ENCODE data around the gene PTMA. TPM values are rescaled to one million over a fixed set of nuclear protein-coding genes. Genes with fewer than 3 reads are reported as not detected.

Gene PTMA
- total RNA-seq, 1 experiment from 2014 or later = 1,625 TPM

DNA sequence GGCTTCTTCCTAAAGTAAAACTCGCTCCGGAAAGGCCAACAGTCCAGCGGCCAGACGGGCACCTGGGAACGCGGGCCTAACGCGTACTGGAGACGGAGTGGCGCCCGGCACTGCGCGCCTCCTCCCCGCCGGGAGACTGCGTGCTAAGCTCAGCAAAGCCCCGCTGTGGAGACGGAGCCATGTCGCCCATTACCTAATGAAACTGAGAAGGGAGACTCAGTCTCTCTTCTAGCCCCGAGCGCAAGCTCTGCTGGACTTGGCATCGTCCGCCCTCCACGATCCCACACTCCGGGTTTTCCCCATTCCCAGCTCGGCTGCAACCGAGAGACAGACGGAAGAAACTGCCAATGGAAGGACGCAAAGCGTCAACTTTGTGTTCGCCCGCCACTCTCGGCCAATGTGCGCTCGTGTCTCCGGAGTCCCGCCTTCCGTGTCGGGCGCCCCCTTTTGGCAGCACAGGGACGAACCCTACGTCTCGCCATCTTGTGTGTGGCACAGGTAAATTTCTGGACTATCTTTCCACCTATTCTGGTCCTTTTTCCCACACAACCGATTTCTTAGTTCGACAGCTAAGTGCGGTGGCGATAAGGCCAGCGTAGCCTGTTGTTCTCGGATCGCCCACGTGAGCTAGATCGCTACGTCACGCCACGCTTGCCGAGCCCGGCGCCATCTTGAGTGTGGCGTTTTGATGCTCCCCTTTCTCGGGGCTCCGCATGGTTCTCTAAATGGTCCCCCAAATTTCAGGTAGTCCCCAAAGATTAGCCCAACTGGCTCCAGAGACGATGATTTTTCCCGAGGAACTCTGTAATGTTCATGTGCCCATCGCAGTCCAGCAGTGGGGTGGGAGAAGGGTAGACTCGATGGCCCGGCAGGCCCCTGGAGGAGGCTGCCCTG is 1.3 kb upstream of the PTMA start:
- intact Hi-C loops (cut with micrococcal nuclease) = loop anchor here (1.0 kb wide), 1 partner anchor 45 kb away; no protein-coding TSS in a partner anchor
- POLR2A ChIA-PET (ENCODE audit: unreplicated experiment) = no interaction called here

GRCh38 chr2:231707625-231707926 is 749 bp upstream of the PTMA start:
- H3K27me3 ChIP-seq (ENCODE audit: low read length) = no peaks in the 10 kb centered on the region
- no peak for DNase-seq
- CTCF ChIA-PET = no interaction called here
- peaks cover 31% of the 10 kb centered on the region for H3K36me3 ChIP-seq (ENCODE audit: low read depth, low read length)
- POLR2A ChIA-PET (ENCODE audit: unreplicated experiment) = no interaction called here
- H3F3A ChIP-seq (ENCODE audit: low read length, unreplicated experiment) = peaks cover 15% of the 10 kb centered on the region
- BruUV-seq (replicated peaks) = no TSS peak
- H3K9me3 ChIP-seq (ENCODE audit: low read length) = no peaks in the 10 kb centered on the region
- H3K4me3 ChIP-seq (ENCODE audit: low read length) = peak overlapping the region; percentile 84
- H3K9ac ChIP-seq (ENCODE audit: low read length) = peak overlapping the region; percentile 97
- H3K4me1 ChIP-seq (ENCODE audit: insufficient read depth, low read length) = peaks cover 24% of the 10 kb centered on the region
- peak overlapping the region; percentile 92 for H3K27ac ChIP-seq (ENCODE audit: low read length)
- no peaks in the 10 kb centered on the region for H3K9me2 ChIP-seq (replicated peaks; ENCODE audit: low read length)
- H2AFZ ChIP-seq (ENCODE audit: low read length) = peak overlapping the region; percentile 87
- ATAC-seq = peak; percentile 3; the same call in 1 of the 2 replicates
- peak overlapping the region; percentile 90 for H3K4me2 ChIP-seq (ENCODE audit: low read length)
- H3K79me2 ChIP-seq (ENCODE audit: low read length) = peaks cover 62% of the 10 kb centered on the region
- TF ChIP-seq, protein P1, sequence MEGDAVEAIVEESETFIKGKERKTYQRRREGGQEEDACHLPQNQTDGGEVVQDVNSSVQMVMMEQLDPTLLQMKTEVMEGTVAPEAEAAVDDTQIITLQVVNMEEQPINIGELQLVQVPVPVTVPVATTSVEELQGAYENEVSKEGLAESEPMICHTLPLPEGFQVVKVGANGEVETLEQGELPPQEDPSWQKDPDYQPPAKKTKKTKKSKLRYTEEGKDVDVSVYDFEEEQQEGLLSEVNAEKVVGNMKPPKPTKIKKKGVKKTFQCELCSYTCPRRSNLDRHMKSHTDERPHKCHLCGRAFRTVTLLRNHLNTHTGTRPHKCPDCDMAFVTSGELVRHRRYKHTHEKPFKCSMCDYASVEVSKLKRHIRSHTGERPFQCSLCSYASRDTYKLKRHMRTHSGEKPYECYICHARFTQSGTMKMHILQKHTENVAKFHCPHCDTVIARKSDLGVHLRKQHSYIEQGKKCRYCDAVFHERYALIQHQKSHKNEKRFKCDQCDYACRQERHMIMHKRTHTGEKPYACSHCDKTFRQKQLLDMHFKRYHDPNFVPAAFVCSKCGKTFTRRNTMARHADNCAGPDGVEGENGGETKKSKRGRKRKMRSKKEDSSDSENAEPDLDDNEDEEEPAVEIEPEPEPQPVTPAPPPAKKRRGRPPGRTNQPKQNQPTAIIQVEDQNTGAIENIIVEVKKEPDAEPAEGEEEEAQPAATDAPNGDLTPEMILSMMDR (conservative IDR thresholded peaks at IDR 0.05; ENCODE audit: low read depth, low read length) = no peak
- no peak for TF ChIP-seq EZH2phosphoT487 (IDR thresholded peaks at IDR 0.05; ENCODE audit: borderline replicate concordance, low read length)
- TF ChIP-seq EZH2 (IDR thresholded peaks at IDR 0.05; ENCODE audit: low read length, unreplicated experiment) = no peak
- intact Hi-C loops (cut with micrococcal nuclease) = loop anchor here (1.0 kb wide), 1 partner anchor 45 kb away; no protein-coding TSS in a partner anchor
- H4K20me1 ChIP-seq (ENCODE audit: low read length) = peaks cover 38% of the 10 kb centered on the region

More for the DNA sequence above, 1.3 kb upstream of the PTMA start:
- no peaks in the 10 kb centered on the region for H3K27me3 ChIP-seq (ENCODE audit: low read length)
- H2AFZ ChIP-seq (ENCODE audit: low read length) = peak overlapping the region; percentile 87
- peaks cover 56% of the 10 kb centered on the region for H3K79me2 ChIP-seq (ENCODE audit: low read length)
- peaks cover 10% of the 10 kb centered on the region for H3F3A ChIP-seq (ENCODE audit: low read length, unreplicated experiment)
- peak overlapping the region; percentile 97 for H3K9ac ChIP-seq (ENCODE audit: low read length)
- peak; percentile 99 for DNase-seq
- peaks cover 25% of the 10 kb centered on the region for H3K36me3 ChIP-seq (ENCODE audit: low read depth, low read length)
- TF ChIP-seq, protein P1 (conservative IDR thresholded peaks at IDR 0.05; ENCODE audit: low read depth, low read length) = peak; percentile 95
- no peak for TF ChIP-seq EZH2 (IDR thresholded peaks at IDR 0.05; ENCODE audit: low read length, unreplicated experiment)
- peak overlapping the region; percentile 90 for H3K4me2 ChIP-seq (ENCODE audit: low read length)
- H3K9me2 ChIP-seq (replicated peaks; ENCODE audit: low read length) = no peaks in the 10 kb centered on the region
- H3K27ac ChIP-seq (ENCODE audit: low read length) = peak overlapping the region; percentile 92
- BruUV-seq (replicated peaks) = TSS peak; percentile 24
- H3K4me1 ChIP-seq (ENCODE audit: insufficient read depth, low read length) = peaks cover 20% of the 10 kb centered on the region
- CTCF ChIA-PET = interaction anchor here (0.6 kb wide), 1 partner anchor 58 kb away, joined by 3 read pairs; no protein-coding TSS in a partner anchor
- H3K9me3 ChIP-seq (ENCODE audit: low read length) = no peaks in the 10 kb centered on the region
- peak; percentile 43 for ATAC-seq
- H4K20me1 ChIP-seq (ENCODE audit: low read length) = peaks cover 32% of the 10 kb centered on the region
- peak overlapping the region; percentile 84 for H3K4me3 ChIP-seq (ENCODE audit: low read length)
